Keratinocyte (primary cell): ENCODE results near the gene GRIPAP1. TPM values are rescaled to one million over a fixed set of nuclear protein-coding genes. Genes with fewer than 3 reads are reported as not detected.

Experiments
- DNase-seq: peaks from one replicate; pipeline ENCODE4 v3.0.0-alpha.2; 2011; ENCODE audit warnings: low read depth, missing footprints, low spot score
- FAIRE-seq: peaks from 2 replicates; lab custom pipeline; 2011; peaks lifted over from hg19 to GRCh38; lab: Jason Lieb, UNC
- H2AFZ ChIP-seq: 2 replicates; pipeline ENCODE4 v1.6.0; 2012; ENCODE audit warnings: low read length, control low read depth, inconsistent platforms; ENCODE audit not compliant: control insufficient read depth
- H3K27ac ChIP-seq: 2 replicates; pipeline ENCODE4 v1.5.1; 2011; ENCODE audit warnings: low read length; ENCODE audit not compliant: control insufficient read depth, insufficient read depth
- H3K27me3 ChIP-seq: 3 replicates; pipeline ENCODE4 v1.6.0; 2011; ENCODE audit warnings: low read length; ENCODE audit not compliant: control insufficient read depth, insufficient read depth; ENCODE audit errors: extremely low read depth
- H3K36me3 ChIP-seq, 2 experiments: 2 replicates in 1 of 2; 3 replicates in 1 of 2; pipeline ENCODE4 v1.5.1; 2011; ENCODE audit warnings: low read length in 2 of 2, mild to moderate bottlenecking in 1 of 2; ENCODE audit not compliant: control insufficient read depth in 2 of 2, insufficient read depth in 2 of 2; ENCODE audit errors: extremely low read depth in 1 of 2
- H3K4me1 ChIP-seq: 3 replicates; pipeline ENCODE4 v1.5.1; 2011; ENCODE audit warnings: low read length; ENCODE audit not compliant: control insufficient read depth, insufficient read depth; ENCODE audit errors: extremely low read depth
- H3K4me2 ChIP-seq: 3 replicates; pipeline ENCODE4 v1.6.0; 2011; ENCODE audit warnings: low read depth, low read length; ENCODE audit not compliant: control insufficient read depth, insufficient read depth; ENCODE audit errors: extremely low read depth
- H3K4me3 ChIP-seq, 3 experiments: fragments of 200-600 bp in 1 of 3; sonication (generic) in 1 of 3; 2 replicates in 2 of 3; 3 replicates in 1 of 3; pipeline ENCODE4 v1.5.1; 2011 to 2016; ENCODE audit warnings: low read length in 3 of 3, mild to moderate bottlenecking in 3 of 3, control low read depth in 2 of 3, inconsistent platforms in 1 of 3, low read depth in 1 of 3, mixed read lengths in 1 of 3, mixed run types in 1 of 3, moderate library complexity in 1 of 3; ENCODE audit not compliant: control insufficient read depth in 2 of 3, insufficient read depth in 2 of 3; ENCODE audit errors: extremely low read depth in 1 of 3
- H3K79me2 ChIP-seq: 2 replicates; pipeline ENCODE4 v1.6.0; 2012; ENCODE audit warnings: low read length; ENCODE audit not compliant: control insufficient read depth, insufficient read depth
- H3K9ac ChIP-seq: 3 replicates; pipeline ENCODE4 v1.6.0; 2011; ENCODE audit warnings: low read length; ENCODE audit not compliant: control insufficient read depth, insufficient read depth; ENCODE audit errors: extremely low read depth
- H3K9me1 ChIP-seq: 3 replicates; pipeline ENCODE4 v1.6.0; 2011; ENCODE audit warnings: low read length; ENCODE audit not compliant: control insufficient read depth, insufficient read depth; ENCODE audit errors: extremely low read depth
- H3K9me3 ChIP-seq: 2 replicates; pipeline ENCODE4 v1.5.1; 2012; ENCODE audit warnings: low read depth, low read length; ENCODE audit not compliant: control insufficient read depth
- H4K20me1 ChIP-seq: 3 replicates; pipeline ENCODE4 v1.6.0; 2011; ENCODE audit warnings: low read length; ENCODE audit not compliant: control insufficient read depth, insufficient read depth; ENCODE audit errors: extremely low read depth
- EZH2 ChIP-seq: IDR thresholded peaks from one replicate; pipeline ENCODE4 v1.6.1; 2012; ENCODE audit warnings: inconsistent platforms, mild to moderate bottlenecking, low read length, moderate library complexity
- dilution Hi-C: fragments of 300-500 bp; cut with MboI; formaldehyde crosslinking; loops from one replicate; pipeline ENCODE4 v1.7.0; 2020; ENCODE audit warnings: low sequenced_read_pairs; ENCODE audit not compliant: extremely low pct_ligation_motif_present
- polyA plus RNA-seq, 5 experiments: library from polyadenylated mRNA; depleted of rRNA in 3 of 5; stranded (reverse) in 3 of 5; stranded (forward) in 1 of 5; unstranded in 1 of 5; fragments of >200 nt; gene quantifications; 1 replicate in 1 of 5; 2 replicates in 3 of 5; 3 replicates in 1 of 5; pipeline versions ENCODE4 v1.2.1 to v1.2.3, GENCODE V29; 2011 to 2012; ENCODE audit warnings: missing spikeins in 2 of 5, low read depth in 1 of 5, low replicate concordance in 1 of 5
- TF ChIP-seq, protein P1 (sequence below), 3 experiments: IDR thresholded peaks in 1 of 3; conservative IDR thresholded peaks in 1 of 3; optimal IDR thresholded peaks in 1 of 3; 2 replicates in 2 of 3; 3 replicates in 1 of 3; pipeline versions ENCODE3 to v1.5.1; 2011; ENCODE audit warnings: low read length in 3 of 3, mild to moderate bottlenecking in 3 of 3, moderate library complexity in 2 of 3, control low read depth in 1 of 3, inconsistent platforms in 1 of 3; ENCODE audit not compliant: insufficient read depth in 2 of 3; ENCODE audit errors: extremely low read depth in 1 of 3

The GRIPAP1 gene
- polyA plus RNA-seq, 1 donor (not counting 4 experiments of a cell fraction or from before 2014, with no cell fraction given) = 23.0 TPM

DNA sequence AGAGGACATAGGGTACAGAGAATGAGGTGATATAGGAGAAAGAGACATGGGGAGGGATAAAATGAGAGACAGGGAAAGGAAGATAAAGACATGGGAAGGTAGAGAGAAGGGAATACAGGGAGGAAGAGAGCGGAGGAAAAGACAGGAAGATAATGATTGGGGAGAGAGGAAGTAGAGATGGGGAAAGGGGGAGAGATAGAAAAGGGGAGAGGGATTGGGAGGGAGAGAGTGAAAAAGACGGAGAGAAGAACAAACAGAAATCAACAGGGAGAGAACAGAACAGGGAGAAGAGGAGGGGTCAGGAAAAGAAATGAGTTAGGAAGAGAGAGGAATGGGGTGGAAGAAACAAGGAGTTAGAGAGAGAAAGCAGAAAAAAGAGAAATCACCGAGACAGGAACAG lies 4.6 kb downstream of the GRIPAP1 start:
- dilution Hi-C loops = no loop called here
- Histone ChIP-seq H2AFZ (no peak overlapping the region), H3K27me3 (no peaks in the 10 kb centered on the region), H3K79me2 (peaks cover 8% of the 10 kb centered on the region), H3K9me1 (no peaks in the 10 kb centered on the region), H3K4me3 (no peak overlapping the region), H3K9me3 (no peaks in the 10 kb centered on the region), H3K27ac (no peak overlapping the region), H3K4me2 (no peak overlapping the region), H4K20me1 (no peaks in the 10 kb centered on the region), H3K9ac (no peak overlapping the region), H3K36me3 (peaks cover 8 to 10% of the 10 kb centered on the region in 2 experiments), H3K4me1 (peaks cover 6% of the 10 kb centered on the region)
- TF ChIP-seq, protein P1, sequence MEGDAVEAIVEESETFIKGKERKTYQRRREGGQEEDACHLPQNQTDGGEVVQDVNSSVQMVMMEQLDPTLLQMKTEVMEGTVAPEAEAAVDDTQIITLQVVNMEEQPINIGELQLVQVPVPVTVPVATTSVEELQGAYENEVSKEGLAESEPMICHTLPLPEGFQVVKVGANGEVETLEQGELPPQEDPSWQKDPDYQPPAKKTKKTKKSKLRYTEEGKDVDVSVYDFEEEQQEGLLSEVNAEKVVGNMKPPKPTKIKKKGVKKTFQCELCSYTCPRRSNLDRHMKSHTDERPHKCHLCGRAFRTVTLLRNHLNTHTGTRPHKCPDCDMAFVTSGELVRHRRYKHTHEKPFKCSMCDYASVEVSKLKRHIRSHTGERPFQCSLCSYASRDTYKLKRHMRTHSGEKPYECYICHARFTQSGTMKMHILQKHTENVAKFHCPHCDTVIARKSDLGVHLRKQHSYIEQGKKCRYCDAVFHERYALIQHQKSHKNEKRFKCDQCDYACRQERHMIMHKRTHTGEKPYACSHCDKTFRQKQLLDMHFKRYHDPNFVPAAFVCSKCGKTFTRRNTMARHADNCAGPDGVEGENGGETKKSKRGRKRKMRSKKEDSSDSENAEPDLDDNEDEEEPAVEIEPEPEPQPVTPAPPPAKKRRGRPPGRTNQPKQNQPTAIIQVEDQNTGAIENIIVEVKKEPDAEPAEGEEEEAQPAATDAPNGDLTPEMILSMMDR (optimal IDR thresholded peaks at IDR 0.05 in 1 of 3, IDR thresholded peaks at IDR 0.05 in 1 of 3, conservative IDR thresholded peaks at IDR 0.05 in 1 of 3; ENCODE audit: extremely low read depth in 1 of 3, insufficient read depth in 2 of 3, low read length in 3 of 3) = no peak
- no peak for TF ChIP-seq EZH2
- no peak for DNase-seq
- no peak for FAIRE-seq

DNA sequence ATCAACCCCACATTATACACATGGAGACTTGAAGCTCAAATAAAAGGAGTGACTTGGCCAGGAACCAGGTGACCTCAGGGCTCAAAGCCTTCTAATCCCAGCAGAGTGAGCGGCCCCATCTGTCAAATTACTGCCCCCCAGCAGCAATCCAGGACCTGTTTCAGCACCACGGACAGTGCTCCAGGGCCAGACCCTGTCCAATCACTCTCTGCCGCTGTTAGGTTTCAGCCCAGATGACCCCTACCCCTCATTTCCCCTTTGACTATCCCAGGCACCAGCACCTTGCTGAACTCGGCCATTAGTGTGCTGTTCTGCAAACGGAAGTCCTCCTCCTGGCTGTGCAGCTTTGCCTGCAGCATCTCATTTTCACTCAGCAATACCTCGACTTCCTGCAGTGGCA lies 5.1 kb downstream of the GRIPAP1 start:
- DNase-seq = no peak
- no peak for FAIRE-seq

More for the DNA sequence above, 5.1 kb downstream of the GRIPAP1 start:
- no peak overlapping the region for H3K4me2 ChIP-seq
- no peak overlapping the region for H3K27ac ChIP-seq
- H3K4me1 ChIP-seq = peaks cover 6% of the 10 kb centered on the region
- H3K4me3 ChIP-seq = no peak overlapping the region
- no peaks in the 10 kb centered on the region for H3K27me3 ChIP-seq
- no peak overlapping the region for H3K9ac ChIP-seq
- no peak overlapping the region for H2AFZ ChIP-seq
- no peaks in the 10 kb centered on the region for H3K9me3 ChIP-seq
- peaks cover 8% of the 10 kb centered on the region for H3K79me2 ChIP-seq
- no peaks in the 10 kb centered on the region for H3K9me1 ChIP-seq
- H3K36me3 ChIP-seq = peaks cover 8 to 10% of the 10 kb centered on the region in 2 experiments
- dilution Hi-C loops = no loop called here
- TF ChIP-seq EZH2 = no peak
- TF ChIP-seq, protein P1 (optimal IDR thresholded peaks at IDR 0.05 in 1 of 3, IDR thresholded peaks at IDR 0.05 in 1 of 3, conservative IDR thresholded peaks at IDR 0.05 in 1 of 3; ENCODE audit: extremely low read depth in 1 of 3, insufficient read depth in 2 of 3, low read length in 3 of 3) = no peak
- no peaks in the 10 kb centered on the region for H4K20me1 ChIP-seq
